GM12892 (cell line): ENCODE results near the gene IL1RAPL2.

ENCODE experiments used
- POLR2A ChIP-seq: IDR thresholded peaks from 2 replicates; pipeline ENCODE4 v1.6.1; 2011; ENCODE audit warnings: low read depth, low read length, control low read depth
- POLR2AphosphoS5 ChIP-seq: IDR thresholded peaks from 2 replicates; pipeline ENCODE4 v1.6.1; 2011; ENCODE audit warnings: low read depth, low read length, control low read depth
- TAF1 ChIP-seq: IDR thresholded peaks from 2 replicates; pipeline ENCODE4 v1.6.1; 2011; ENCODE audit warnings: low read depth, mild to moderate bottlenecking, control low read depth, low read length, borderline replicate concordance

GRCh38 chrX:105458846-105459245 is 892.8 kb downstream of the IL1RAPL2 start:
- TF ChIP-seq POLR2AphosphoS5 (no peak), POLR2A (no peak), TAF1 (no peak)
